GM12878 (cell line): Measurements from ENCODE around the gene SCARB2. TPM values are rescaled to one million over a fixed set of nuclear protein-coding genes. Genes with fewer than 3 reads are reported as not detected.

Experiments
- ATAC-seq: fragments of 200-7000 bp; cut with Tn5 transposase; 3 replicates; pipeline ENCODE4 v1.9.1; 2020; ENCODE audit warnings: mild to moderate bottlenecking, moderate library complexity
- BruUV-seq: library from RNA; stranded (reverse); fragments of 400-500 nt; replicated peaks from 2 replicates; lab custom pipeline; 2021; lab: Mats Ljungman, UMichigan
- CTCF ChIA-PET: fragments of 300-600 bp; sonication (Branson Sonifier 250); formaldehyde crosslinking; extraction: SDS; loops from one replicate; lab custom pipeline; 2021; ENCODE audit warnings: inconsistent platforms; lab: Yijun Ruan, JAX
- POLR2A ChIA-PET: fragments of 350-600 bp; formaldehyde crosslinking; extraction: SDS; loops from one replicate; lab custom pipeline; 2021; ENCODE audit warnings: inconsistent platforms; lab: Charles Lee
- RAD21 ChIA-PET: fragments of 300-600 bp; sonication (Branson Sonifier 250); formaldehyde crosslinking; loops from one replicate; lab custom pipeline; 2023; ENCODE audit warnings: antibody characterized with exemption; ENCODE audit not compliant: unreplicated experiment; lab: Charles Lee
- SMC1A ChIA-PET: fragments of 300-600 bp; sonication (Branson Sonifier 250); formaldehyde crosslinking; loops from one replicate; lab custom pipeline; 2023; ENCODE audit not compliant: unreplicated experiment, uncharacterized antibody; lab: Charles Lee
- DNase-seq: peaks from one replicate; pipeline ENCODE4 v3.0.0-alpha.2; 2011; ENCODE audit warnings: low read depth, low spot score
- FAIRE-seq: peaks from 3 replicates; lab custom pipeline; 2011; peaks lifted over from hg19 to GRCh38; lab: Jason Lieb, UNC
- H2AFZ ChIP-seq: 2 replicates; pipeline ENCODE4 v1.6.0; 2011; ENCODE audit warnings: low read depth, low read length, control low read depth; ENCODE audit not compliant: control insufficient read depth
- H3K27ac ChIP-seq: 2 replicates; pipeline ENCODE4 v1.5.1; 2011; ENCODE audit warnings: control low read depth; ENCODE audit not compliant: control insufficient read depth, insufficient read depth
- H3K27me3 ChIP-seq, 2 experiments: replicated peaks in 1 of 2; 2 replicates each; pipeline versions ENCODE4 v1.6.0 to v1.6.1; 2011; ENCODE audit warnings: low read length in 1 of 2; ENCODE audit not compliant: control insufficient read depth in 2 of 2, insufficient read depth in 2 of 2
- H3K36me3 ChIP-seq, 2 experiments: 2 replicates each; pipeline ENCODE4 v1.5.1; 2011; ENCODE audit warnings: low read length in 1 of 2; ENCODE audit not compliant: control insufficient read depth in 2 of 2, insufficient read depth in 2 of 2
- H3K4me1 ChIP-seq: 2 replicates; pipeline ENCODE4 v1.6.1; 2011; ENCODE audit warnings: mild to moderate bottlenecking, low read length, moderate library complexity, mixed read lengths; ENCODE audit not compliant: control insufficient read depth, insufficient read depth
- H3K4me2 ChIP-seq: 2 replicates; pipeline ENCODE4 v1.6.0; 2011; ENCODE audit warnings: control low read depth; ENCODE audit not compliant: control insufficient read depth, insufficient read depth
- H3K4me3 ChIP-seq: fragments of 200-600 bp; sonication (generic); 2 replicates; pipeline ENCODE4 v1.5.1; 2016
- H3K79me2 ChIP-seq: 2 replicates; pipeline ENCODE4 v1.6.0; 2011; ENCODE audit warnings: low read length; ENCODE audit not compliant: control insufficient read depth, insufficient read depth
- H3K9ac ChIP-seq: 2 replicates; pipeline ENCODE4 v1.8.0; 2011; ENCODE audit warnings: low read length, control low read depth, mixed read lengths; ENCODE audit not compliant: control insufficient read depth, insufficient read depth
- H3K9me3 ChIP-seq: replicated peaks from 3 replicates; pipeline ENCODE4 v1.5.1; 2011; ENCODE audit warnings: mild to moderate bottlenecking, low read length; ENCODE audit not compliant: control insufficient read depth, insufficient read depth
- H4K20me1 ChIP-seq: 2 replicates; pipeline ENCODE4 v1.6.0; 2011; ENCODE audit not compliant: control insufficient read depth, insufficient read depth
- BCL3 ChIP-seq: IDR thresholded peaks from 2 replicates; pipeline ENCODE4 v1.6.1; 2011; ENCODE audit warnings: borderline replicate concordance, low read depth, mild to moderate bottlenecking, moderate library complexity, low read length; ENCODE audit not compliant: insufficient read depth, poor library complexity, severe bottlenecking
- CREB1 ChIP-seq: IDR thresholded peaks from 2 replicates; pipeline ENCODE4 v1.6.1; 2012; ENCODE audit warnings: low read depth, mild to moderate bottlenecking, inconsistent platforms
- JUND ChIP-seq: IDR thresholded peaks from 2 replicates; pipeline ENCODE4 v1.6.1; 2012; ENCODE audit warnings: low read depth, mild to moderate bottlenecking, low read length, improper control_type of control experiment, moderate library complexity
- MTA3 ChIP-seq: IDR thresholded peaks from 2 replicates; pipeline ENCODE4 v1.6.1; 2012; ENCODE audit warnings: low read length, inconsistent platforms, borderline replicate concordance
- ZBTB4 ChIP-seq: fragments of 450-650 bp; formaldehyde crosslinking; IDR thresholded peaks from 2 replicates; pipeline ENCODE4 v1.4.0; 2022; ENCODE audit warnings: mild to moderate bottlenecking, moderate library complexity
- WGBS: methylation state at CpG from one replicate; pipeline ENCODE4 v1.1.6; 2016; ENCODE audit warnings: low lambda C conversion rate; ENCODE audit not compliant: insufficient replicate concordance, insufficient coverage; ENCODE audit errors: missing lambda C conversion rate; 5-methylcytosine and 5-hydroxymethylcytosine counted together
- in situ Hi-C: fragments of 300-500 bp; cut with MboI; formaldehyde crosslinking; loops from 9 replicates; pipeline ENCODE4 v1.14.3; 2018; ENCODE audit warnings: mixed read lengths
- intact Hi-C: fragments of 100-400 bp; cut with micrococcal nuclease; formaldehyde crosslinking; loops from one replicate; pipeline ENCODE4 v1.14.2; 2022; ENCODE audit not compliant: unreplicated experiment
- polyA plus RNA-seq, 11 experiments: library from polyadenylated mRNA; depleted of rRNA in 4 of 11; unstranded in 6 of 11; stranded (reverse) in 5 of 11; fragments of >200 nt; fragmentation: Nextera tagmentation in 4 of 11; fragmentation: Illumina TruSeq in 1 of 11; extraction: Ambion mirVana in 4 of 11; extraction: Trizol in 1 of 11; gene quantifications; 1 replicate in 1 of 11; 2 replicates in 10 of 11; pipeline versions ENCODE4 v1.2.1 to v1.2.3, GENCODE V29; 2011 to 2016; ENCODE audit warnings: inconsistent platforms in 2 of 11, missing spikeins in 2 of 11, low read depth in 1 of 11
- total RNA-seq, 4 experiments: library from RNA; depleted of rRNA in 3 of 4; stranded (reverse); fragments of >200 nt in 3 of 4; fragmentation: Illumina TruSeq in 1 of 4; extraction: Trizol in 1 of 4; gene quantifications; 2 replicates each; pipeline versions ENCODE4 v1.2.1 to v1.2.3, GENCODE V29; 2013 to 2021
- TF ChIP-seq, protein P1 (sequence below): IDR thresholded peaks from 2 replicates; pipeline ENCODE4 v1.6.1; 2012; ENCODE audit warnings: low read depth, low read length, improper control_type of control experiment

The SCARB2 gene
- total and polyA plus RNA-seq, 10 of the 15 experiments (the other 5 are each of a cell fraction or from before 2014, with no cell fraction given): 2.1 to 11.7 (median 9.5) TPM

- TF ChIP-seq ZBTB4 (no peak), MTA3 (no peak; the same call in 1 of the 2 replicates), CREB1 (peak; percentile 95)
These were observed 65.3 kb downstream of the SCARB2 start, which contains the start of gene NUP54 (continued) for GRCh38 chr4:76148142-76148865.

- Histone ChIP-seq H3K9me3 (no peaks in the 10 kb centered on the region), H3K36me3 (peaks cover 0 to 11% of the 10 kb centered on the region in 2 experiments; a peak in 3 of 4 replicates), H3K4me3 (peak overlapping the region; percentile 89), H3K9ac (peak overlapping the region; percentile 76), H3K79me2 (peaks cover 51% of the 10 kb centered on the region), H3K27ac (peak overlapping the region; percentile 89), H3K4me1 (peaks cover 3% of the 10 kb centered on the region; the same call in 1 of the 2 replicates), H4K20me1 (no peaks in the 10 kb centered on the region), H3K4me2 (peak overlapping the region; percentile 61), H2AFZ (peak overlapping the region; percentile 92), H3K27me3 (no peaks in the 10 kb centered on the region)
- BruUV-seq: no TSS peak
- intact Hi-C loops (loop anchor here (1.0 kb wide), 1 partner anchor 157 kb away; the partner anchor contains the start of gene SDAD1), in situ Hi-C loops (no loop called here)
- DNase-seq (peak; percentile 15), FAIRE-seq (no peak), ATAC-seq (peak; percentile 83)
- ChIA-PET RAD21 (no interaction called here), POLR2A (interaction anchor here (1.0 kb wide), 2 partner anchors 51 to 86 kb away, joined by 3 to 5 read pairs; no protein-coding TSS in a partner anchor), CTCF (interaction anchor here (1.7 kb wide), 1 partner anchor 32 kb away, joined by 5 read pairs; no protein-coding TSS in a partner anchor), SMC1A (interaction anchor here (0.6 to 2.8 kb wide), 3 partner anchors 32 to 357 kb away, joined by 3 to 6 read pairs (median 3); partner anchors contain the start of gene SDAD1)
- under 1% methylated on average over 22 of the region's 31 CpGs for WGBS
- 0 out of 2 replicates have a peak, but pooled peaks have one; percentile 2 for TF ChIP-seq JUND
- TF ChIP-seq, protein P1, sequence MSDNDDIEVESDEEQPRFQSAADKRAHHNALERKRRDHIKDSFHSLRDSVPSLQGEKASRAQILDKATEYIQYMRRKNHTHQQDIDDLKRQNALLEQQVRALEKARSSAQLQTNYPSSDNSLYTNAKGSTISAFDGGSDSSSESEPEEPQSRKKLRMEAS: no peak
- peak; percentile 8 for TF ChIP-seq BCL3
These were observed 66.0 kb downstream of the SCARB2 start for GRCh38 chr4:76147454-76148141.
